NT2/D1 (cell line): ENCODE results near the gene RBM12.

Source experiments
- DNase-seq: peaks from one replicate; pipeline ENCODE4 v3.0.0-alpha.2; 2011; ENCODE audit warnings: low read depth, low spot score
- H3K27me3 ChIP-seq: 2 replicates; pipeline ENCODE4 v1.6.0; 2011; ENCODE audit warnings: mild to moderate bottlenecking; ENCODE audit not compliant: insufficient read length, insufficient read depth
- H3K36me3 ChIP-seq: 2 replicates; pipeline ENCODE4 v1.6.1; 2011; ENCODE audit warnings: mild to moderate bottlenecking, low read length, mixed read lengths; ENCODE audit not compliant: insufficient read depth, insufficient read length
- H3K4me1 ChIP-seq: 2 replicates; pipeline ENCODE4 v1.5.1; 2011; ENCODE audit not compliant: insufficient read depth, insufficient read length
- H3K4me3 ChIP-seq: 2 replicates; pipeline ENCODE4 v1.5.1; 2011; ENCODE audit warnings: low read depth; ENCODE audit not compliant: insufficient read length
- H3K9ac ChIP-seq: 2 replicates; pipeline ENCODE4 v1.6.0; 2011; ENCODE audit warnings: low read depth; ENCODE audit not compliant: insufficient read length
- H3K9me3 ChIP-seq: 2 replicates; pipeline ENCODE4 v1.5.1; 2011; ENCODE audit warnings: mild to moderate bottlenecking, low read length; ENCODE audit not compliant: insufficient read depth
- SUZ12 ChIP-seq: IDR thresholded peaks from 2 replicates; pipeline ENCODE4 v1.6.1; 2011; ENCODE audit not compliant: insufficient read length, insufficient read depth; ENCODE audit errors: extremely low read depth
- YY1 ChIP-seq: IDR thresholded peaks from 2 replicates; pipeline ENCODE4 v1.6.1; 2011; ENCODE audit not compliant: insufficient read length, insufficient read depth
- ZNF274 ChIP-seq: IDR thresholded peaks from 2 replicates; pipeline ENCODE4 v1.6.1; 2011; ENCODE audit warnings: mild to moderate bottlenecking, low read depth, low read length

Gene RBM12

GRCh38 chr20:35669681-35670080 is 5.0 kb upstream of the RBM12 start:
- Histone ChIP-seq H3K36me3 (peaks cover 45% of the 10 kb centered on the region), H3K4me1 (no peaks in the 10 kb centered on the region), H3K4me3 (no peak overlapping the region), H3K27me3 (no peaks in the 10 kb centered on the region), H3K9ac (no peak overlapping the region), H3K9me3 (no peaks in the 10 kb centered on the region)
- TF ChIP-seq YY1 = no peak
- TF ChIP-seq SUZ12 = no peak
- TF ChIP-seq ZNF274 = no peak
- no peak for DNase-seq

DNA sequence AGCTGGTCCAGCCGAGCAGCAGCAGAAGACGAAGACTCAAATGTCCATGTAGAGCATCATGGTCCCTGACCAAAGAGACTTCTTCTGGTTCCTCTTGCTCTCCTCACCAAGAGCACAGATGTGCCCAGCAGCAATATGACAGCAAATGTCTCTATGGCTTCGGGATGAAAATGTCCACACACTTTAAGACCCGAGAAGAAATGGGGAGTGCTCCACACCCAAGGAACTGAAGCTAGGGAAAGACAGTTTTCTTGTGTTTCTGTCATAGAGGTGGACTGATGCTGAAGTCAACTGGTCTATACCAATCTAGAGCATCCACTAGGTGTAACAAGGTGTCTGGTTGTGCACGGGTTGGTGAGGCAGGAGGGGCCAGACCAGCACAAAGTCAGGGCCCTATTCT is 4.5 kb upstream of the RBM12 start:
- Histone ChIP-seq H3K9me3 (no peaks in the 10 kb centered on the region), H3K27me3 (no peaks in the 10 kb centered on the region), H3K36me3 (peaks cover 44% of the 10 kb centered on the region), H3K9ac (no peak overlapping the region), H3K4me3 (no peak overlapping the region), H3K4me1 (no peaks in the 10 kb centered on the region)
- TF ChIP-seq SUZ12 (no peak), ZNF274 (no peak), YY1 (no peak)
- no peak for DNase-seq

DNA sequence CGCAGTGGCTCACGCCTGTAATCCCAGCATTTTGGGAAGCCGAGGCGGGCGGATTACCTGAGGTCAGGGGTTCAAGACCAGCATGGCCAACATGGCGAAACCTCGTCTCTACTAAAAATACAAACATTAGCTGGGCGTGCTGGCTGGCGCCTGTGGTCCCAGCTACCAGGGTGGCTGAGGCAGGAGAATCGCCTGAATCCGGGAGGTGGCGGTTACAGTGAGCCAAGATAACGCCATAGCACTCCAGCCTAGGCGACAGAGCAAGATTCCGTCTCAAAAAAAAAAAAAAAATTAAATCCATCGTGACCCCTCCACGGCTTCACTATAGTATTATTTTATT is 1.2 kb upstream of the RBM12 start:
- Histone ChIP-seq H3K9me3 (no peaks in the 10 kb centered on the region), H3K27me3 (no peaks in the 10 kb centered on the region), H3K9ac (no peak overlapping the region), H3K4me1 (no peaks in the 10 kb centered on the region), H3K36me3 (peaks cover 21% of the 10 kb centered on the region), H3K4me3 (no peak overlapping the region)
- no peak for DNase-seq
- no peak for TF ChIP-seq YY1
- no peak for TF ChIP-seq ZNF274
- no peak for TF ChIP-seq SUZ12

GRCh38 chr20:35663516-35664465 is 909 bp downstream of the RBM12 start:
- Histone ChIP-seq H3K36me3 (peaks cover 8% of the 10 kb centered on the region), H3K4me1 (no peaks in the 10 kb centered on the region), H3K9ac (peak overlapping the region; percentile 100), H3K4me3 (peak overlapping the region; percentile 93), H3K9me3 (no peaks in the 10 kb centered on the region), H3K27me3 (no peaks in the 10 kb centered on the region)
- TF ChIP-seq ZNF274 (no peak), YY1 (no peak), SUZ12 (no peak)
- peak; percentile 47 for DNase-seq

GRCh38 chr20:35662551-35662950 is 2.1 kb downstream of the RBM12 start:
- no peaks in the 10 kb centered on the region for H3K4me1 ChIP-seq
- peak overlapping the region; percentile 100 for H3K9ac ChIP-seq

DNA sequence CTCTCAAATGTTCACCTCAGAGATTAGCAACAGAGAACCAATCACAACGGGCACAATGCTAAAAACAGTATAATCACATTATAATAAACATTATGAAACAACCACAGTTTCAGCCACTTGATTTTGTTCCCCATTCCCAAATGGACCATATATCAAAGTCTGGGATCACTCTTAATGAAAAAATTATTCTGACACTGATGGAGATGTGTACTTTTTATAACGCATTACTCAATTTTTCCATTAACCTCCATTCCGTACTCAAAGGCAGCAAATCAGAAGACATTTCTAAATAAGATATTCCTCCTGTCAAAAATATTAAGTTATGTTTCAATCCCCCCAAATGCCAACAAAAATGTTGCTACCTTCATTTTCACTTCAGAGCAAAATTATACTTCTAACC is 2.8 kb downstream of the RBM12 start:
- Histone ChIP-seq H3K4me1 (no peaks in the 10 kb centered on the region), H3K4me3 (peak overlapping the region; percentile 6), H3K27me3 (no peaks in the 10 kb centered on the region), H3K9ac (no peak overlapping the region), H3K36me3 (peaks cover 13% of the 10 kb centered on the region), H3K9me3 (no peaks in the 10 kb centered on the region)
- TF ChIP-seq SUZ12 = no peak
- no peak for TF ChIP-seq ZNF274
- no peak for TF ChIP-seq YY1
- DNase-seq = no peak

More at GRCh38 chr20:35662551-35662950, 2.1 kb downstream of the RBM12 start:
- no peak for DNase-seq
- H3K27me3 ChIP-seq = no peaks in the 10 kb centered on the region
- no peaks in the 10 kb centered on the region for H3K9me3 ChIP-seq
- TF ChIP-seq SUZ12 = no peak
- TF ChIP-seq YY1 = no peak
- TF ChIP-seq ZNF274 = no peak
- peaks cover 6% of the 10 kb centered on the region for H3K36me3 ChIP-seq
- peak overlapping the region; percentile 93 for H3K4me3 ChIP-seq

GRCh38 chr20:35661053-35661452 is 3.6 kb downstream of the RBM12 start:
- no peaks in the 10 kb centered on the region for H3K4me1 ChIP-seq
- no peak for DNase-seq
- no peak overlapping the region for H3K4me3 ChIP-seq
- TF ChIP-seq ZNF274 (no peak), YY1 (no peak)
- peaks cover 20% of the 10 kb centered on the region for H3K36me3 ChIP-seq
- no peaks in the 10 kb centered on the region for H3K27me3 ChIP-seq
- H3K9me3 ChIP-seq = no peaks in the 10 kb centered on the region
- H3K9ac ChIP-seq = no peak overlapping the region
